K562 (cell line): ENCODE results near the gene C11orf54.

Source experiments
- DNMT1 ChIP-seq: fragments of 450-650 bp; IDR thresholded peaks from 2 replicates; pipeline ENCODE4 v1.6.1; 2016; ENCODE audit warnings: antibody characterized with exemption, mild to moderate bottlenecking
- FOXO4 ChIP-seq: fragments of 450-650 bp; formaldehyde crosslinking; IDR thresholded peaks from 2 replicates; pipeline ENCODE4 v1.4.0; 2020; ENCODE audit warnings: mild to moderate bottlenecking, moderate library complexity
- USF2 ChIP-seq: sonication (generic); formaldehyde crosslinking; IDR thresholded peaks from 2 replicates; pipeline ENCODE4 v1.5.0; 2020; ENCODE audit warnings: missing genetic modification reagents
- ZBTB11 ChIP-seq, 3 experiments: fragments of 200-800 bp in 1 of 3; fragments of 250-450 bp in 1 of 3; fragments of 450-650 bp in 1 of 3; sonication (Bioruptor Pico) in 1 of 3; sonication (Bioruptor generic) in 1 of 3; formaldehyde crosslinking in 1 of 3; IDR thresholded peaks; 2 replicates each; pipeline versions ENCODE4 v1.6.1 to v1.8.0; 2016 to 2022; ENCODE audit warnings: mild to moderate bottlenecking in 2 of 3, missing genetic modification characterization in 2 of 3, missing compliant biosample characterization in 1 of 3, moderate library complexity in 1 of 3
- ZBTB33 ChIP-seq: sonication (generic); formaldehyde crosslinking; IDR thresholded peaks from 2 replicates; pipeline ENCODE4 v1.8.1; 2023; ENCODE audit warnings: mild to moderate bottlenecking, missing genetic modification reagents
- ZFX ChIP-seq: sonication (generic); formaldehyde crosslinking; IDR thresholded peaks from 2 replicates; pipeline ENCODE4 v1.8.0; 2022; ENCODE audit warnings: mild to moderate bottlenecking, missing genetic modification reagents, moderate library complexity
- ZNF274 ChIP-seq: IDR thresholded peaks from 2 replicates; pipeline ENCODE4 v1.6.1; 2011; ENCODE audit warnings: low read depth, mild to moderate bottlenecking, low read length, moderate library complexity, borderline replicate concordance

- TF ChIP-seq ZNF274 (no peak), DNMT1 (no peak), ZBTB33 (no peak), ZFX (CRISPR knock-in tag) (no peak), ZBTB11 (CRISPR knock-in tag; IDR thresholded peaks at IDR 0.05) (no peak), USF2 (no peak), FOXO4 (no peak)
Measured at GRCh38 chr11:93772123-93772522, 30.7 kb downstream of the C11orf54 start.
